ENCODE results near the gene DEXI.
"Not testable (repeated sequence)": the region's sequence is repeated elsewhere in the genome, so short reads cannot be mapped to it uniquely, and the experiment has no call there.

The DEXI gene

DNA sequence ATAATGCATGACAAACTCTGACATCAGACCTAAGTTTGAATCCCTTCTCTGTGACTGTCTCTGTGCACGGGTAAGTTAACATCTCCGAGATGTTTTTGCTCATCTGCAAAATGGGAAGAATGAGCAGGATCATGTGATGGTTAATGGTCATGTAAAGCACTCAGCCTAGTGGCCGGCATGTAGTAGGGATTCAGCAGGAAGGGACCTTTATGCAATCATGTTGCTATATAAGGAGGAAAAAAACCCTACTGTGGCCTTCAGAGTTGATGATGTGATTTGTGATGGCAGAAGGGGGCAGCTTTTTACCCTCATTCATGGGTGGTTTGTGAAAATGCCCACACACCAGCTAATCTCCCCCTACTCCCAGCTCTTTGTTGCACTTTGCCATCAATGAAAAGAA, 26.2 kb upstream of the DEXI start:
- no peak for DNase-seq

DNA sequence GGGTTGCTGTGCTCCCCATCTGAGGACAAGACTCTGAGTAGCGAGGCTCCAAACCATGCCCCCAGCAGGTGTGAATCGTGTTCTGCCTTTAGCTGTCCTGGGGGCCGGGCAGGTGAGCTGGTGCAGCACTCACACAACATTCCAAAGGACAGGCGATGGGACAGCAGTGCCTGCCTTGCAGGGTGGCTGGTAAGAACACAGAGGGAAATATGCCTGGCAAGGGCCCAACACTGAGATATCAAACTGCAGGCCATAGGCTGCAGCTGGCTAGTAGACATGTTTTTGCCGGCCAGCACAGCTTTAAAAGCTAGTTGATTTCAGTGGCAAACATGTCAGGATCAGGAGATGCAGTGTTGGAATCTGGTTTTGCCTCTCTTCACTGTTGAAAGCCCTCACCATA, 25.7 kb upstream of the DEXI start:
- DNase-seq: no peak

DNA sequence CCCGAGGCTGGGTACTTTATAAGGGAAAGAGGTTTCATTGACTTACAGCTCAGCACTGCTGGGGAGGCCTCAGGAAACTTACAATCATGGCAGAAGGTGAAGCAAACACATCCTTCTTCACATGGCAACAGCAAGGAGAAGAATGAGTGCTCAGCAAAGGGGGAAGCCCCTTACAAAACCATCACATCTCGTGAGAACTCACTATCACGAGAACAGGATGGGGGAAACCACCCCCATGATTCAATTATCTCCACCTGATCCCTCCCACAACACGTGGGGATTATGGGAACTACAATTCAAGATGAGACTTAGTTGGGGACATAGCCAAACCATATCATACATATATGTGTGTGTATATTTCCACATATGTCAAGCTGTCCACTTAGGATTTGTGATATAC, 24.3 kb upstream of the DEXI start:
- DNase-seq: not testable (repeated sequence)

DNA sequence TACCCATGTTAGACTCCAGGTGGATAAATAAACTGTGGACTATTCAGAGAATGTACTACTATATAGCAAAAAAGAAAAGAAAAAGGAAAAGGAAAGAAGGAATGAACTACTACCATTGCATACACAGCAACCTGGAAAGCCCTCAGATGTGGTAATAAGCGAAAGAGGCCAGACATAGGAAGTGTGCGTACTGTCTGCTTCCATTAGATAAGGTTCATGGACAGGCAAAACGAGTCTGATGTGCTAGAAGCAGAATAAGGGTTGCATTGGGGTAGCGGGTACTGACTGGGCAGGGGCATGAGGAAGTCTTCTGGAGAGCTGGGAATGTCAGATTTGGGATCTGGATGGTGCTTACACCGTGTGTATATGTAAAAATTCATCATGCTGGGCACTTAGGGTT, 23.9 kb upstream of the DEXI start:
- DNase-seq: no peak

DNA sequence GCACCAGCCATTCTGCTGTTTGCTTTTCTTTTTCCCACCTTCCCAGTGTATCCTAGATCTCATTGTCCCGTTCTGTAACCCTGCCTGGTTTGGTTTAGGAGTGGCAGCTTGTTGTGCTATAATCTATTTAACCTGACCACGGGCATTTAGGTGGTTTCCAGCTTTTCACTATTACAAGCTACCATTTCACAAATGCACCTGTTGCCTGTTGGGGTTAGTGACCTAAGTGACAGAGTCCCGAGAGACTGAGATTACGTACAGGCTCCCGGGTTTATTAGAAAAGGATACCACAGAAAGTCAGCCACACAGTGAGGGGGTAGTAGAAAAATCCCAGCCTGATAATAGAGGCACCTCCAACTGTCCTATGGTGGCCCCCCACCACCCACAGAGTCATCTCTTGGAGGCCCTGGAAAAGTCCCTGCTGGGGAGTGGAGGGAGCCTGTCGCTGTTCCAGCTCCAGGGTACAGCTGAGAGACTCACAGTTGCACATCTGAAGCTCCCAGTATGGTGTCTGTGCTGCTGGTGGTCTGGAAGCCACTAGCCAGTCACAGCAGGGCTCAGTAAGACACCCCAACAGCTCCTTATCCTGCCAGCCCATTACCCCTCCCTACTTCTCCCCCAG, 23.3 kb upstream of the DEXI start:
- no peak for DNase-seq

DNA sequence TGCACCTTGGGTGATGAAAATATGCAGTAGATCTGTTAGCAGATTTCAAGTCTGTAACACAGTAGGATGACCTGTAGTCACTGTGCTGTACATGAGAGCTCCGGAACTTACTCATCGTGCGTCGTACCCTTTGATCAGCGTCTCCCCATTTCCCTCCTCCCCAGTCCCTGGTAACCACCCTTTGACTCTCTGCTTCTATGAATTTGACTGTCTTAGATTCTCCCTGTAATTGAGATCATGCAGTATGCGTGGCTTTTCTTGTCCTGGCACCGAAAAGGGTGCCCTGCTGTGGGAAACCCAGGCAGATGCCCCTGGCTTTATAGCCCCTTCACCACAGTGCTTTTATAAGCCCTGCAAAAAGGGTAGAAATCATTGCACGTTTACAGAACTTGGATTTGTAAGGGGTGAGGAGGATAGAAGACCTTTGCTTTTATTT, 22.6 kb upstream of the DEXI start:
- no peak for DNase-seq

DNA sequence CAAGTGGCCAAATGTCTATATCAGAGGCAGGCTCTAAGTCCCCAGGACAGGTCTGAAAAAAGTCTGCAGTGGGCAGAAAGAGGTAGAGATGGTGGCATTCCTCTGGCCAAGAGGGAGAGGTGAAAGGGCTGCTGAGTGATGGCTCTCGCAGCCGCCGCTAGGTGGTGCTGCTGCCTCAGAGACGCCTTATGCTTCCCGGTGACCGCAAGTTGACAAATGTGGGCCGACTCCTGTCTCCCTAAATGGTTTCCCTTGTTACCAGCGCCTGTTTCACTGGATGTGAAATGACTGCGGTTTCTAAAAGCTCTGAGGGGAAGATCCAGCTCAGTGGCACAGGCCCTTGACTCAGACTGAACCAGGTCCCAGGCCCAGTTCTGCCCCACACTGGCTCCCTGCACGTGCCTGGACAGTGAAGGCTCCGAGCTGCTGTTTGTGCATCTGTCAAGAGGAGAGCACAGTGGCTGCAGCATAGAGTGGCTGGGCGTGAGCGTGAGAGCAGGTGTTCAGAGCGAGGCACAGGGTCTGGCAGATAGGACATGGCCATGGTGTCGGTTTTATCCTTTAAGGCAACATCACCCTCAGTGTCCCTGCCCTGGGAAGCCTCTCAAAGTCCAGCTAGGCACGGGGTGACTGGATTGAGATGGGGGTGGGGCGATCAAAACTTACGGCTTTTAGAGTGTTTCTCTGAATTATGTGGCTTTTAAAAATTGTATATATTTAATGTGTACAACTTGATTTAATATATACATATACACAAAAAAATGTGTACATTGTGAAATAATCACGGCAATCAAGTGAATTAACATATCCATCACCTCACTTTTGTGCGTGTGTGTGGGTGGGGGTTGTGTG, 22.0 kb upstream of the DEXI start:
- DNase-seq: peak; percentile 38

DNA sequence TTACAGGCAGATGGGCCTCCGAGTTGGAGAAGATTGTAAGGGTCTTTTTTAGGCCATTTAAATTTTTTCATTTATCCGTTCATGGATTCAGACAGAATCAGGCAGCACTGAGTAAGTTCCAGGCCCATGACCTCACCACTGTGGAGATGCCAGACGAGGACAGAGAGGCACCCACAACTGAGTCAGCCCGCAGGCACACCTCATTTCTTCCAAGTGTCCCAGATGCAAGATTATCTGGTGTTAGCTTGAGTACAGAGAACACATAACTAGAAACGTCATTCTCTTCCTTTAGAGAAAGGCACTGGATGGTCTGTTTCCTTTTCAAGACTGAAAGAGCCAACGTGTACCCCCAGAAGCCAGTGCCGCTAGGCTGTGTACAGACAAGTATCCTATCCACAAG, 19.0 kb upstream of the DEXI start:
- DNase-seq: no peak

DNA sequence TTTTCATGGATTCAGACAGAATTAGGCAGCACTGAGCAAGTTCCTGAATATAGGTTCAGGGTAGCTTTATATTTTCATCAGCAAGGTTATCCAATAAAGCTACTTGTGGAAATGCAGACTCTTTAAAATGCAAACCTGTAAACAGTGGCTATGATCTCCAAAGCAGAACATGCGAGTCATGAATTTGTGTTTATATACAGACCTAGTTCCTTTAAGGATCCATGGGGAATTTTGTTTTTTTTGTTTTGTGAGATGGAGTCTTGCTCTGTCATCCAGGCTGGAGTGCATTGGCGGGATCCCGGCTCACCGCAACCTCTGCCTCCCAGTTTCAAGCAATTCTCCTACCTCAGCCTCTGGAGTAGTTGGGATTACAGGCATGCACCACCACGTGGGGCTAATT, 16.9 kb upstream of the DEXI start:
- DNase-seq: no peak

DNA sequence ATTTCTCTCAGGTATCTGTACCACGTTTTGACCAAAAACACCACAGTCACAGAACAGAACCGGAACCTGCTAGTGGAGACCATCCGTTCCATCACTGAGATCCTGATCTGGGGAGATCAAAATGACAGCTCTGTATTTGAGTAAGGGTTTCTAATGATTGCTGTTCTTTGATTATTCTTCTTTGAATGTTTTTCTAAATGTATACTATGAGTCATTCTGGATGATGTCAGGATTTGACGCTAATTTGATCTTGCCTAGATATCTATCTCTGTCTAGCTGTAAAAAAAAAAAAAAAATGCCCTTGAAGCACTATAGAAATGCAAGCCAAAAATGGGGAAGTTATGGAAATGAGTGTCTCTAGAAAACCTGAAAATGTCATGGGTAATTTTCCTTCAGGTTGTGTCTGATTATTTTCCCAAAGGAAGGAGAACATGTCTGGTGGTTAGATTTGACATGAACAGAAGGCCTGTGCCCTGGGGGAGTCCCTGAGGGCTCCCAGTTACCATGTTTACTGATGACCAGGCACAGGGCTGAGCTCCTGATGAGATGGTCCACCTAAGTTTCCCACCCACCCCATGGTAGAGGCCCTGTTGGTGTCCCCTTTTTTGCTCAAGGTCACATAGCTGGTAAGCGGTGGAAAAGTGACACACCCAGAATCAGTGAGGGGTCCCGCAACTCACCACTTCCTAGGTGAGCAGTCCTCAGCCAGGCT, 15.7 kb upstream of the DEXI start:
- no peak for DNase-seq

DNA sequence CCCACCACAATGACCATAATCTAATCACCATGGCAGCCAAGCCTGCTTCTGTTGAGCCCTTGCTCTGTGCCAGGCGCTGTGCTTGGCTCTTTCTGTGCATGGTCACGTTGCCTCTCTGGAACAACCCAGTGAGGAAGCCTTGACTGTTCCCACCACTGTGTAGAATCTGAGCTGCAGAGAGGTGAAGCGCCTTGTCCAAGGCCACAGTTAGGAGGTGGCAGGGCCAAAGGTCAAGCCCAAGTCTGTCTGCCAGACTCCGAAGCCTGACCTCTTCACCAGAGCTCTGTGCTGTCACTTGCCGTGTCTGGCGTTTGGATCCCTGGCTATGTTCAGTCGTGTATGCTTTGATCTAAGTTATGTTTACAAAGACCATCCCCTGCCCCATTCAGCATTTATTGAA, 12.6 kb upstream of the DEXI start:
- DNase-seq: no peak

DNA sequence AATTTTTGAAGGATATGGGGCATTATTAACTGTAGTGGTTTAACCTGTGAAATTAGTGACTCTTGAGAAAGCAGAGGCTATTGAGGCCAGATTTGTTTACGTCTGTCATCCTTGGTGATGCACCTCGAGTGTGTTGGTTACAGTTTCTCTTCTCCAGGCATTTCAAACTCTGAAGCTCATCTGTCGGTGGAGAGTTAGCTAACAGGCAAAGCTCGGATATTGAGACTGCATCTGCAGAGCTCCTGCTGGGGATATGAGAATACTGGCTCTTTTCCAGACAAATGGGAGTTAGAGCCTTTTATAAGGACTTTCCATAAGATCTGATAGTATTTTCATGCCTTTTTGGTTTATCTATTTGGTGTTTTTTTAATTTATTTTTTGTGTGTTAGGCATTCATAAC, 8.8 kb upstream of the DEXI start:
- no peak for DNase-seq

DNA sequence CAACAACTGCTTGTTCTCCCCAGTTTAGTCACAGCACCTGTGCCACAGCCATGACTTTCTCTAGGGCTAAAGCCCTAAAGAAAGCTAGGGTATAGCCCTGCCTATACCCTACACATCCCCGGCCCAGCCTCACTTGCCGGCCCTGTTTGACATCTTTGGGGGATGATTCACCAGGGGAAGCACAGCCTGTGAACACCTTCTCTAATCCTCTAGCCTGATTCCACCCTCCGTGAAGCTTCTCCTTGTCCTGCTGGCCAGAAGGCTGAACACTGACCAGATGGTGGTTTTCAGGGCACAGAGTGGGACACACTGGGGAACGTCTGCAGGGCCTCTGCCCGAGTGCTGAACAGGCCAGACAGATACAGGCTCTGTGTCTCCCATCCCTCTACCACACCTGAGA, 8.1 kb upstream of the DEXI start:
- DNase-seq: peak; percentile 45

DNA sequence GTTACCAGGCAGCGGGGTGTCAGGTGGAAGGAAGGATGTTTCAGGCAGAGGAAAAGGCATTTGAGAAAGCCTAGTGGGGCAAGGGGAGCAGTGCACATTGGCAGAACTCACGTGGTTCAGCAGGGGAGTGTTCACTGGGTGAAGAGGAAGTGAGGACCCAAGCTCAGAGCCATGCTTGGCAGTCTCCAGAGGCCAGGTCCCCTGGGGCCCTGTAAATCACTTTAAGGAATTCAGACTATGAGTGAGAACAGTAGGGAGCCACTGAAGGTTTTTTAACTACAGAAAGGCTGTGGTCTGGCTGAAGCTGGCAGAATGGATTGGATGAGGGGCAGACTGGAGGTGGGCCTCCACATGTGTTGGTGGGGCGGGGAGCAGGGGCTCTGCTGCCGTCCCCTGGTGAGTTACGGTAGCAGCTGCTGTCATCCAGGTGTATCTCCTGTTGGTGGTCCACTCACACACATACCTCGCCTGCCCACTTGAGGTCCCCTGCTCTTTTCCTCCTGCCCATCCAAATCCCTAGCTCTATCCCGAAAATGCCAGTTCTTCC, 7.2 kb upstream of the DEXI start:
- no peak for DNase-seq

DNA sequence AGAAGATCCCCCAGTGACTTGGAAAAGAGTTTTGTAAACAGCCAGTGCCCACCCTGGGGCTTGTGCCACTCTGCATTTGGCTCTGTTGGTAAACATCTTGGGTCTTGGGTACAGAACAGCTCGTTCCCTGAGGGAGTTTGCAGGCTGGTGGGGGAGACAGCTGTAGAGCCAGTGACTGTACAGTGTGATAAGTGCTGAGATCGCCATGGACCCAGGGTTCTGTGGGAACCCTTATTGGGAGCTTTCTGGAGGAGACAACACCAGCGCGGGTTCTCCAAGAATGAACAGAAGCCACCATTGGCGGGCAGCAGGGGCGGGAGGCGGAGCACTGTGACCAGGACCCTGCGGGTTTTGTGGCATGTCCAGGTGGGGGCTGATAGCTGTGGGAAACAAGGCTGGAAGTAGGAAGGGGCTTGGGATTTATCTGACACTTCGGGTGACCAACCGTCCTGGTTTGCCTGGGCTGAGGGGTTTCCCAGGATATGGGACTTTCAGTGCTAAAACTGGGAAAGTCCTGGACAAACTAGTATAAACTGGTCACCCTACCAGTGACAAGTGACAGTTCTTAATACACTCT, 5.0 kb upstream of the DEXI start:
- DNase-seq: no peak

DNA sequence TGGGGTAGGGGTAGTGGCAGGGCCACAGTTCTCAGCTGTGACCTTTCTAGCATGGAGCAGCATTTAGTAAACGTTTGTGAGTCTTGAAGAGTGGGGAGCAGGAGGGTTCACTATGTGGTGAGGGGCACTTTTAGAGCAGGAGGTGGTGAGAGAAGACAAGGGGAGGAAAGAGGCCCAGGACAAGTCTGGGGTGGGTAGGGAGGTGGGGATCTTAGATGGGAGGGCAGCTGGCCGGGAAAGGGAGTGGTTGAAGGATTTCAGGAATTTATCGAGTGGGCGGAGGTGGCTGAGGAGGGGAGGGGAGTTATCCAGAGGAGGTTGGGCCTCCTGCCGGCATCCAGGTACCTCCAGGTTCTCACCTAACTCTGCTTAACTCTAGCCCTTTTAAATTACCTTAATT, 4.0 kb upstream of the DEXI start:
- no peak for DNase-seq

DNA sequence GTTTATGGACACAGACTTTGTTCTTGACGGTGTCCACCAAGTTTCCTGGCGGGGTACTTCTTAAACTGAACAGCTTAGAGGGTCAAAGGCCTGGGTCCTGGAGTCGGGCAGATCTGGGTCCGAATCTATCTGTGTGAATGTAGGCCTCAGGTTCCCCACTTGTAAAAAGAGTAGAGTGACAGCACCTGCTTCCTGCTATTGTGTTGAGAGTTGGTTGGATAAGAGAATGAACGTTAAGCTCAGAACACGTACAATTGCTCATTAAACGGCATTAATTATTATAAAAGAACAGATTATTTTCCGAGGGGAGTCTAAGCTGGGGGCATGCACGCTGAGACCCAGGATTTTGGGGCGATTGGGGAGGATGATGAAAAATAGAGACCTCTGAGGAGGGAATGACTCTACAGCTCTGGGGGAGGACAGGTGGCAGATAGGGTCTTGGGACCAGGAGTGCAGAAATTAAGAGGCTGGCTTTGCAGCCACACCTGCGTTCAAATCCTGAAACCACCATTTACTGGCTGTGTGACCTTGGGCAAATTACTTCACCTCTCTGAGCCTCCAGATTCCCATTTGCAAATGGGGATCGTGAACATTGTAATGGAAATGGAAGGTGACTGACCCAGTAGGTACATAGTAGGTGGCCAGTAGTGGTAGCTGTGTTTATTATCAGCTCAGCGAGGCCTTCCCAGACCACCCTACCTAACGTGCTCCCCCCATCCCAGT, 3.0 kb upstream of the DEXI start:
- DNase-seq: no peak

DNA sequence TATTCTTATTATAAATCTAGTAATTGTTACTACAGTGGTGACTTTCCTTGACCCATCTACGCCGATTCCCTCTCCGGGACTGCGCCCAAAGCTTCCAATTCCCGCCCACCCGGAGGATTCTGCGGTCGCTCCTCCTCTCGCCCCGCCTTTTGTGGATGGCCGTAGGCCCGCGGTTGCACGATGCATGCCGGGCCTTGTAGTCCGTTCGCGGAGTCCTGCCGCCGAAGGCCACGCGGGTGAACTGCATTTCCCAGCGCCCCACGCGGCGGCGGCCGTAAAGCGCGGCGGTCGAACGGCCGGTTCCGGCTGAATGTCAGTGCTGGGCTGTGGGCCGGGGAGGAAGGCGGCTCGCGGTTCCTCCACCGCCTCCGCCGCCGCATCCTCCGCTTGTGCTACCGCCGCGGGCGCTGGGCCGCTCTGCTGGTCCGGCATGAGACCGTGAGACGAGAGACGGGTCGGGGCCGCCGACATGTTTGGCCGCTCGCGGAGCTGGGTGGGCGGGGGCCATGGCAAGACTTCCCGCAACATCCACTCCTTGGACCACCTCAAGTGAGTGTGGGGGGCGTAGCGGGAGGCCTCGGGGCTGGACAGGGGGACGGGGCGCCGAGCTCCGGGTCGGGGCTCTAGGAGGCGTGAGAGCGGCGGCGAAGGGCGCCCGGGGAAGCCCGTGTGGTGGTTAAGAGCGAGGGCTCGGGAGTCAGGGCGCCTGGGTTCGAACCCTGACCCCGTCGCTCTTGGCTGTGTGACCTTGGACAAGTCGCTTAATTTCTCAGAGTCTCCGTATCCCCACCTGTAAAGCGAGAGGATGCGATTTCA, 2.2 kb upstream of the DEXI start, which contains the start of gene CLEC16A:
TSS of gene CLEC16A (plus strand) at position 316 of the 816 bp plus-strand sequence. CDS start at position 470, 154 bp downstream.
- DNase-seq: peak; percentile 78

DNA sequence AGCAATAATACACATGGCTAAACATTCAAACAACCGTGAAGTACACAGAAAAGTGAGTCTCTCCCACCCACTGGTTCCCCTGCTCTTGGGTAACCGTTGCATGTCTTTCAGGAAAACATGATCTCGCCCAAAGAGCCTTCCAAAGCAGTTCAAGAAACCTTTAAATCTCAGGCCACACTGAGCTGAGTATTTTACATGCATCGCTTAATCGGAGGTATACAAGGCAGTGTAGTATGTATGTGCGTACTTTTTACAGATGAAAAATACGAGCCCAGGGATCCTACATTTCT, 741 bp upstream of the DEXI start:
- no peak for DNase-seq

DNA sequence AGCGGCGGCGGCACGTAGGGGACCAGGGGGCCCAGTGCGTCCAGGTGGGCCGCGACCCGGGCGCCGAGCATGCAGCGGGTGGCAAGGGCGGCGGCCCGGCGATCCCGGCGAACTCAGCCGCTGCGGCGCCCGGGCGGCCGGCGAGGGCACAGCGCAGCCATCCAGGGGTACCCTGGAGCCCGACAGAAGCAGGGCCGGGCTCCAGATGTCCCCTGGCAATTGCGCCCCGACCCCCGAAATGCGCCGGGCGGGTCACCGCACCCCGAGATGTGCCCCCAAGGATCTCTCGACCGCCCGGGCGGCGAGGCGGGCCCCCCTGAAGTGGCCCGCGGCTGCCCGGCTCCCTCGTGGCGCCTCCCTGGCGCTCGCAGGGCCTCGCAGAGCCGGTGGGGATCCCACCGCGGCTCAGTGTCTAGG, 325 bp downstream of the DEXI start:
- not testable (repeated sequence) for DNase-seq

DNA sequence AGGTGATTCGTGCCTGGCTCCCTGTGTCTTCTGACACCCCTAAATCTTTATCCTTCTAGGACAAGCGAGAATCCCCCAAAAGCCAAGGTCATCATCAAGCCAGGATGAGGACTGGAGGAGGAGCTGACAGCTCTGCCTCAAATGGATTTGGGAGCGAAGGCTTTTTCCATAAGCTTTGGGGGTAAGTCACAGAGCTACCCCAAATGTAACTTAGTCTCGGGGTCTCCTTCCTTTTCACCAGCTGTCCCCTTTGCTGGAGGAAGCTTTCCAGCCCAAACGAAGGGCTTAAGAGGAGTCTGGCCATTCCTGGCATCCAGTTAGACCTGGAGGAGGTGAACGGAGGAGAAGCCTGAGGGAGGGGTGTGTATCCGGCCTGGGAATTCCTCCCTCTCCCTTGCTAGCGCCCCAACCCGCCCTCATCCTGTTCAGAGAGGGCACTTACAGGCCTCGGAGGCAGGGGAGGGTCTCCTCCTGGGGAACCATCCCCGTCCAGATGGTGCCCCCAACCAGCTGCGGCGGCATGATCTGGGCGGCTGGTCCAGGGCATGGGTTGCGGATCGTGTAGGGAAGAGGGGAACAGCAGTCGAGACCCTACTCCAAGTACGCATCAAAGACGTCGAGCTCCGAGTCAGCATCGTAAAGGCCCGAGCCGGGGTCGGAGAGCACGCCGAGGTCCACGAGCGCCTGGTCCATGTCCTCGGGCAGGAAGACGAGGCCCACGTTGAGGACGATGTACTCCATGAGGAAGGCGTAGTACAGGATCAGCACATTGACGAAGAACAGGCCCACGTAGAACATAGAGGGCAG, 938 bp downstream of the DEXI start:
- DNase-seq: no peak
